SK-N-SH (cell line): ENCODE results near the gene TIA1.

Experiments
- EP300 ChIP-seq, 2 experiments: IDR thresholded peaks; 2 replicates each; pipeline versions ENCODE4 v1.4.0 to v1.6.1; 2012; ENCODE audit warnings: borderline replicate concordance in 1 of 2, low read depth in 1 of 2, low read length in 1 of 2
- FOXM1 ChIP-seq: IDR thresholded peaks from 2 replicates; pipeline ENCODE4 v1.4.0; 2012; ENCODE audit warnings: low read depth, mild to moderate bottlenecking
- JUND ChIP-seq: IDR thresholded peaks from 2 replicates; pipeline ENCODE4 v1.4.0; 2012
- MXI1 ChIP-seq: IDR thresholded peaks from 2 replicates; pipeline ENCODE4 v1.6.1; 2012; ENCODE audit warnings: mild to moderate bottlenecking, low read depth, low read length, improper control_type of control experiment
- POLR2AphosphoS5 ChIP-seq: IDR thresholded peaks from 2 replicates; pipeline ENCODE4 v1.6.1; 2012; ENCODE audit warnings: low read depth, low read length
- RAD21 ChIP-seq: IDR thresholded peaks from 2 replicates; pipeline ENCODE4 v1.6.1; 2012; ENCODE audit warnings: mild to moderate bottlenecking, low read length
- RFX5 ChIP-seq: IDR thresholded peaks from 2 replicates; pipeline ENCODE4 v1.6.1; 2012; ENCODE audit warnings: mild to moderate bottlenecking, improper control_type of control experiment, low read length
- RXRA ChIP-seq: IDR thresholded peaks from 2 replicates; pipeline ENCODE4 v1.4.0; 2012; ENCODE audit warnings: low read depth, mild to moderate bottlenecking, borderline replicate concordance
- TF ChIP-seq, protein P1 (sequence below): fragments of 200-600 bp; sonication (generic); IDR thresholded peaks from 2 replicates; pipeline ENCODE4 v1.6.1; 2017; ENCODE audit warnings: antibody characterized with exemption, mild to moderate bottlenecking, moderate library complexity
- TF ChIP-seq, protein P2 (sequence below): IDR thresholded peaks from 2 replicates; pipeline ENCODE4 v1.6.1; 2012; ENCODE audit warnings: mild to moderate bottlenecking, low read depth, low read length, moderate library complexity
- TF ChIP-seq, protein P3 (sequence below): IDR thresholded peaks from 2 replicates; pipeline ENCODE4 v1.4.0; 2012; ENCODE audit warnings: low read depth

DNA sequence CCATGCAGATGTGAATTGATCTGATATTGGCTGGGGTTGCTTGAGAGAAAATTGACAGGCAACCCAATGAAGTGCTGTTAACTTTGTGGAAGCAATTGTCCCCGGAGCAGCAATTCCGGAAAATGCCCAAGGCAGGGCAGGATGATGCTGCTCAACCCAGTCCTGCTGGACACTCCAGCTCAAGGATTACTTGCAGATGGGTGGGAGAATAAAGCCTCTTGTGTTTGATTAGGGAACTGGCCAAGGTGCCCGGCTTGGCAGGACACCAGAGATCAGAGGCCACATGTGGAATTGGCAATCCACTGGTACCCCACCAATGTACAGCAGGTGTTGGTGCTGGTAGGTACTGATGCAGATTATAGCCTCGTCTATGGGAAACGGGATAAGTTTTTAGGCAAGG is 45.3 kb downstream of the TIA1 start:
- TF ChIP-seq, protein P1, sequence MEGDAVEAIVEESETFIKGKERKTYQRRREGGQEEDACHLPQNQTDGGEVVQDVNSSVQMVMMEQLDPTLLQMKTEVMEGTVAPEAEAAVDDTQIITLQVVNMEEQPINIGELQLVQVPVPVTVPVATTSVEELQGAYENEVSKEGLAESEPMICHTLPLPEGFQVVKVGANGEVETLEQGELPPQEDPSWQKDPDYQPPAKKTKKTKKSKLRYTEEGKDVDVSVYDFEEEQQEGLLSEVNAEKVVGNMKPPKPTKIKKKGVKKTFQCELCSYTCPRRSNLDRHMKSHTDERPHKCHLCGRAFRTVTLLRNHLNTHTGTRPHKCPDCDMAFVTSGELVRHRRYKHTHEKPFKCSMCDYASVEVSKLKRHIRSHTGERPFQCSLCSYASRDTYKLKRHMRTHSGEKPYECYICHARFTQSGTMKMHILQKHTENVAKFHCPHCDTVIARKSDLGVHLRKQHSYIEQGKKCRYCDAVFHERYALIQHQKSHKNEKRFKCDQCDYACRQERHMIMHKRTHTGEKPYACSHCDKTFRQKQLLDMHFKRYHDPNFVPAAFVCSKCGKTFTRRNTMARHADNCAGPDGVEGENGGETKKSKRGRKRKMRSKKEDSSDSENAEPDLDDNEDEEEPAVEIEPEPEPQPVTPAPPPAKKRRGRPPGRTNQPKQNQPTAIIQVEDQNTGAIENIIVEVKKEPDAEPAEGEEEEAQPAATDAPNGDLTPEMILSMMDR: no peak
- TF ChIP-seq POLR2AphosphoS5 (no peak), RAD21 (no peak), JUND (no peak), EP300 (IDR thresholded peaks at IDR 0.05; ENCODE audit: borderline replicate concordance in 1 of 2, low read depth in 1 of 2, low read length in 1 of 2) (no peak), FOXM1 (no peak), RXRA (no peak), RFX5 (no peak), MXI1 (no peak)
- TF ChIP-seq, protein P2, sequence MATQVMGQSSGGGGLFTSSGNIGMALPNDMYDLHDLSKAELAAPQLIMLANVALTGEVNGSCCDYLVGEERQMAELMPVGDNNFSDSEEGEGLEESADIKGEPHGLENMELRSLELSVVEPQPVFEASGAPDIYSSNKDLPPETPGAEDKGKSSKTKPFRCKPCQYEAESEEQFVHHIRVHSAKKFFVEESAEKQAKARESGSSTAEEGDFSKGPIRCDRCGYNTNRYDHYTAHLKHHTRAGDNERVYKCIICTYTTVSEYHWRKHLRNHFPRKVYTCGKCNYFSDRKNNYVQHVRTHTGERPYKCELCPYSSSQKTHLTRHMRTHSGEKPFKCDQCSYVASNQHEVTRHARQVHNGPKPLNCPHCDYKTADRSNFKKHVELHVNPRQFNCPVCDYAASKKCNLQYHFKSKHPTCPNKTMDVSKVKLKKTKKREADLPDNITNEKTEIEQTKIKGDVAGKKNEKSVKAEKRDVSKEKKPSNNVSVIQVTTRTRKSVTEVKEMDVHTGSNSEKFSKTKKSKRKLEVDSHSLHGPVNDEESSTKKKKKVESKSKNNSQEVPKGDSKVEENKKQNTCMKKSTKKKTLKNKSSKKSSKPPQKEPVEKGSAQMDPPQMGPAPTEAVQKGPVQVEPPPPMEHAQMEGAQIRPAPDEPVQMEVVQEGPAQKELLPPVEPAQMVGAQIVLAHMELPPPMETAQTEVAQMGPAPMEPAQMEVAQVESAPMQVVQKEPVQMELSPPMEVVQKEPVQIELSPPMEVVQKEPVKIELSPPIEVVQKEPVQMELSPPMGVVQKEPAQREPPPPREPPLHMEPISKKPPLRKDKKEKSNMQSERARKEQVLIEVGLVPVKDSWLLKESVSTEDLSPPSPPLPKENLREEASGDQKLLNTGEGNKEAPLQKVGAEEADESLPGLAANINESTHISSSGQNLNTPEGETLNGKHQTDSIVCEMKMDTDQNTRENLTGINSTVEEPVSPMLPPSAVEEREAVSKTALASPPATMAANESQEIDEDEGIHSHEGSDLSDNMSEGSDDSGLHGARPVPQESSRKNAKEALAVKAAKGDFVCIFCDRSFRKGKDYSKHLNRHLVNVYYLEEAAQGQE: 0 out of 2 replicates have a peak, but pooled peaks have one; percentile 15
- TF ChIP-seq, protein P3, sequence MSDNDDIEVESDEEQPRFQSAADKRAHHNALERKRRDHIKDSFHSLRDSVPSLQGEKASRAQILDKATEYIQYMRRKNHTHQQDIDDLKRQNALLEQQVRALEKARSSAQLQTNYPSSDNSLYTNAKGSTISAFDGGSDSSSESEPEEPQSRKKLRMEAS: no peak
